Gastrocnemius medialis (tissue), 4 donors: ENCODE data around the gene MAS1L. TPM values are rescaled to one million over a fixed set of nuclear protein-coding genes. Genes with fewer than 3 reads are reported as not detected.

Experiments used
- ATAC-seq, 2 donors: fragments of 150-250 bp; one replicate each; pipeline ENCODE4 v1.9.1; 2016
- DNase-seq, 2 donors: peaks; one replicate each; pipeline ENCODE4 v3.0.0-alpha.2; 2019
- H3K27ac ChIP-seq, 4 donors: fragments of 200-600 bp; sonication (generic); 1 replicate in 1 of 4; 2 replicates in 3 of 4; pipeline ENCODE4 v1.5.1; 2016 to 2018; ENCODE audit warnings: mild to moderate bottlenecking in 2 of 4, moderate library complexity in 1 of 4
- H3K27me3 ChIP-seq, 3 donors: fragments of 200-600 bp; sonication (generic) in 2 of 3; 1 replicate in 1 of 3; 2 replicates in 2 of 3; pipeline versions ENCODE4 v1.5.1 to v1.6.0; 2016 to 2019; ENCODE audit warnings: mild to moderate bottlenecking in 1 of 3, moderate library complexity in 1 of 3
- H3K36me3 ChIP-seq, 2 donors: fragments of 200-600 bp; sonication (generic) in 1 of 2; one replicate each; pipeline ENCODE4 v1.5.1; 2017 to 2018
- H3K4me1 ChIP-seq, 2 donors: fragments of 200-600 bp; sonication (generic) in 1 of 2; one replicate each; pipeline ENCODE4 v1.5.1; 2016 to 2017; ENCODE audit warnings: mild to moderate bottlenecking in 2 of 2
- H3K4me3 ChIP-seq, 4 donors: fragments of 200-600 bp; sonication (generic) in 3 of 4; 1 replicate in 1 of 4; 2 replicates in 3 of 4; pipeline ENCODE4 v1.5.1; 2016 to 2019; ENCODE audit warnings: mild to moderate bottlenecking in 2 of 4
- H3K9me3 ChIP-seq, 3 donors: fragments of 200-600 bp; sonication (generic) in 2 of 3; 1 replicate in 1 of 3; 2 replicates in 2 of 3; pipeline ENCODE4 v1.5.1; 2016 to 2019
- CTCF ChIP-seq, 5 experiments: fragments of 450-650 bp in 3 of 5; fragments of 200-600 bp in 2 of 5; sonication (generic) in 2 of 5; IDR thresholded peaks in 4 of 5; conservative IDR thresholded peaks in 1 of 5; 1 replicate in 4 of 5; 2 replicates in 1 of 5; pipeline ENCODE4 v1.5.1; 2016 to 2019; ENCODE audit warnings: antibody characterized with exemption in 5 of 5, mild to moderate bottlenecking in 3 of 5, moderate library complexity in 3 of 5
- POLR2A ChIP-seq, 2 donors: fragments of 450-650 bp; IDR thresholded peaks; one replicate each; pipeline ENCODE4 v1.6.1; 2017; ENCODE audit warnings: antibody characterized with exemption in 2 of 2, mild to moderate bottlenecking in 2 of 2, moderate library complexity in 2 of 2
- in situ Hi-C, 4 donors: fragments of 200-750 bp; cut with MboI; loops; one replicate each; pipeline versions ENCODE4 v1.15.0 to v1.8.0; 2017; ENCODE audit warnings: low sequenced_read_pairs in 4 of 4
- intact Hi-C: fragments of 100-400 bp; cut with DNase I; formaldehyde crosslinking; loops from one replicate; pipeline ENCODE4 v1.15.1; 2023; ENCODE audit warnings: low total_unique reads
- total RNA-seq, 4 donors: library from RNA; depleted of rRNA; stranded (reverse); fragments of >200 nt; gene quantifications; one replicate each; pipeline versions ENCODE4 v1.1.0 to v1.2.3, GENCODE V29; 2016

The MAS1L gene
- total RNA-seq, 4 donors from 2014 or later, result not detected

GRCh38 chr6:29529956-29530355, 42.2 kb upstream of the MAS1L start:
- no peaks in the 10 kb centered on the region for H3K36me3 ChIP-seq
- no peak overlapping the region for H3K27ac ChIP-seq
- TF ChIP-seq POLR2A (IDR thresholded peaks at IDR 0.05) (no peak), CTCF (IDR thresholded peaks at IDR 0.05 in 4 of 5, conservative IDR thresholded peaks at IDR 0.05 in 1 of 5) (no peak)
- no peaks in the 10 kb centered on the region for H3K9me3 ChIP-seq
- H3K4me3 ChIP-seq, result no peak overlapping the region
- intact Hi-C loops, result no loop called here
- ATAC-seq, result no peak
- H3K4me1 ChIP-seq, result no peaks in the 10 kb centered on the region
- in situ Hi-C loops, result no loop called here
- H3K27me3 ChIP-seq, result no peaks in the 10 kb centered on the region
- DNase-seq, result no peak

- H3K4me1 ChIP-seq, result no peaks in the 10 kb centered on the region
- no peaks in the 10 kb centered on the region for H3K27me3 ChIP-seq
- H3K9me3 ChIP-seq, result no peaks in the 10 kb centered on the region
- in situ Hi-C loops (no loop called here), intact Hi-C loops (no loop called here)
- H3K27ac ChIP-seq, result no peak overlapping the region
- ATAC-seq, result no peak
- DNase-seq, result no peak
- H3K36me3 ChIP-seq, result no peaks in the 10 kb centered on the region
- no peak overlapping the region for H3K4me3 ChIP-seq
- TF ChIP-seq POLR2A (IDR thresholded peaks at IDR 0.05), result no peak
Observed at GRCh38 chr6:29528988-29529560, 41.3 kb upstream of the MAS1L start.

GRCh38 chr6:29528300-29528931, 40.7 kb upstream of the MAS1L start:
- in situ Hi-C loops (no loop called here), intact Hi-C loops (no loop called here)

GRCh38 chr6:29527564-29527963, 39.8 kb upstream of the MAS1L start:
- Histone ChIP-seq H3K36me3 (no peaks in the 10 kb centered on the region), H3K27ac (no peak overlapping the region), H3K4me3 (no peak overlapping the region), H3K27me3 (no peaks in the 10 kb centered on the region), H3K4me1 (no peaks in the 10 kb centered on the region), H3K9me3 (no peaks in the 10 kb centered on the region)
- ATAC-seq, result no peak
- TF ChIP-seq CTCF (IDR thresholded peaks at IDR 0.05 in 4 of 5, conservative IDR thresholded peaks at IDR 0.05 in 1 of 5) (no peak), POLR2A (IDR thresholded peaks at IDR 0.05) (no peak)
- intact Hi-C loops, result no loop called here
- DNase-seq, result no peak
- in situ Hi-C loops, result no loop called here

More at GRCh38 chr6:29528300-29528931, 40.7 kb upstream of the MAS1L start:
- Histone ChIP-seq H3K36me3 (no peaks in the 10 kb centered on the region), H3K4me3 (no peak overlapping the region), H3K27ac (no peak overlapping the region), H3K27me3 (no peaks in the 10 kb centered on the region), H3K9me3 (no peaks in the 10 kb centered on the region), H3K4me1 (no peaks in the 10 kb centered on the region)
- TF ChIP-seq CTCF (IDR thresholded peaks at IDR 0.05 in 4 of 5, conservative IDR thresholded peaks at IDR 0.05 in 1 of 5) (no peak), POLR2A (IDR thresholded peaks at IDR 0.05) (no peak)
- DNase-seq (no peak), ATAC-seq (no peak)

- in situ Hi-C loops, result no loop called here
- TF ChIP-seq POLR2A (IDR thresholded peaks at IDR 0.05), result no peak
- TF ChIP-seq CTCF (IDR thresholded peaks at IDR 0.05 in 4 of 5, conservative IDR thresholded peaks at IDR 0.05 in 1 of 5), result no peak
- Histone ChIP-seq H3K27me3 (no peaks in the 10 kb centered on the region), H3K9me3 (no peaks in the 10 kb centered on the region), H3K4me3 (no peak overlapping the region), H3K36me3 (no peaks in the 10 kb centered on the region), H3K27ac (no peak overlapping the region), H3K4me1 (no peaks in the 10 kb centered on the region)
- no peak for ATAC-seq
- intact Hi-C loops, result no loop called here
- no peak for DNase-seq
Observed at GRCh38 chr6:29527126-29527525, 39.4 kb upstream of the MAS1L start.
